ENCODE results near the gene FKBP4.

The FKBP4 gene

DNA sequence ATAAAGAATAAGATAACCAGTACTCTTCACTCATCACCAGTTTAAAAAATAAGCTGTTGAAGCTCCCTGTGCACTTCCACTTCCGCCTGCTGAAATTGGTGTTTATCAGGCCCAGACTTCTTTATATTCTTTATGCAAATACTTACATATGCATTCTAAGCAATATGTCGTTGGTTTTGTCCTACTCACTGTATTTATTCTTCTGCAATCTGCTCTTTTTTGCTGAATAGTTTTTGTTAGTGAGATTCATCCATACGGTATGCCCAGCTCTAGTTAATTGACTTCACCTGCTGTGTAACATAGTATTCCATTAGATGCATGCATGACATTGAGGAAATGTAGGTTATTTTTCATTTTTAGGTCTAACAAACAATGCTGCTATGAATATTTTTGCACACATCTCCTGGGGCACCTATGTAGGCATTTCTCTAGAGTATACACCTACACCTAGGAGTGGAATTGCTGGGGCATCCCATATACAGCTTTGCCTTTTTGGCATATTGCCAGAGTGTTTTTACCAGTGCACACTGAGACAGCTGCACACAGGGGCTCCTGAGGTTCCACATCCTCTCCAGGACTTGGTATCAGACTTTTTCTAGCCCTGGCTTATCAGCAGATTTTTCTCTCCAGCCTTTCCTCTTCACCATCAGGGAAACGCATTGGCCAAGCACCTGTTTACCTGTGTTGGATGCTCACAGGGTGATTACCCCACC lies 41.1 kb downstream of the FKBP4 start:
- H3K4me3 ChIP-seq (ENCODE audit: low read depth, low read length): no peak overlapping the region
- no peak for DNase-seq (ENCODE audit: low read depth)

DNA sequence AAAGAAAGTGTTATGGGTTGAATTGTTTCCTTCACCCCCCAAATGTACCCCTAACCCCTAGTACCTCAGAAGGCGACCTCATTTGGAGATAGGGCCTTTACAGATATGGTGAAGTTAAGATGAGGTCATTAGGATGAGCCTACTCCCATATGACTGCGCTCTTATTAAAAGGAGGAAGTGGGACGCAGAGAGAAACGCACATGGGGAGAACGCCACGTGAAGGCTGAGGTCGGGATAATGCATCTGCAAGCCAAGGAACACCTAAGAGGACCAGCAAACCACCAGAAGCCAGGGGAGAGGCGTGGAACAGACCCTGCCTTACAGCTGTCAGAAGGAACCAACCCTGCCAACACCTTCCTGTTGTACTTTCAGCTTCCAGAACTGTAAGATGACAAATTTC lies 41.8 kb downstream of the FKBP4 start:
- H3K4me3 ChIP-seq (ENCODE audit: low read depth, low read length): no peak overlapping the region
- DNase-seq (ENCODE audit: low read depth): no peak

DNA sequence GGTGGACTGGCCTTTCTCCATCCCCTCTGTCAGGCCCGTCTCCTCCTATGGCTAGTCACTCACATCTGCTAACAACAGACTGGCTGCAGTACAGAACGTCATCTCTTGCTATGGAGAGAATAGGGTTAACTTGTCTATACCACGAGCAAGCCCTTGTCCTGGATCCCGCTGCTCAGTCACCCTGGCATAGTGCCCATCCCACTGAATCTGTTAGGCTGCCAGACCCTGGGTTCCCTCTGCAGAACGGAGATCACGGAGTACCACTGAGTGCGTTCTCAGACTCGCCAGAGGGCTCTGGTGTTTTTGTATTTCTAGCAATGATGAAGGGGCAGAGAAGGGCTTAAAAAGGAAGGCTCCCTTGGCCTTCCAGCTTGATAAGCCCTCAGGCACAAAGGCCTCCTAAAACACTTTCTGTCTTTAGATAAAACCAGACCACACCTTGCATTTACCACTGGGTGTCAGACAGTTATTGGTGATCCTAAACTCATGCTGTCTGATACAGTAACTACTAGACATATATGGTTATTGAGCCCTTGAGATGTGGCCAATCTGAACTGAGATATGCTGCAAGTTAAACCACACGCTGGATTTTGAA lies 46.4 kb downstream of the FKBP4 start:
- H3K4me3 ChIP-seq (ENCODE audit: low read depth, low read length): no peak overlapping the region
- no peak for DNase-seq (ENCODE audit: low read depth)

DNA sequence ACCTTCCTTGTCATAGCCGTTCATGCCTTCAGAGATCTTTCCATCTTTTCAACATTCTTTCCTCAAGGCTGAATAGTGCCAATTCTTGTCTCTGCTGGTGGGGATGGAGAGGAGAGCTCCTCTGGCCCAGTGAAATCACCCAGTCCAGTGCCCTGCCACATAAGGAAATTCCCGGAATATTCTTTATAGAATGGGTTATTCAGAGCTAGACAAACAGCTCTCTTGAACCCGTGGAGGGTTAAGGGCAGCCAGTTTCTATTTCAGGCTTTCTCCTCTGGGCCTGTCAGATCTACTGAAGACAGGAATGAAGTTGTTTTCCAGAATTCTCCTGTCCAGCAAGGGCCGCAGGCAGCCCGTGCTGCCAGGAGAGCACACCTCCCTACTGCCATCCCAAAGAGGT lies 48.2 kb downstream of the FKBP4 start:
- no peak for DNase-seq (ENCODE audit: low read depth)
- H3K4me3 ChIP-seq (ENCODE audit: low read depth, low read length): no peak overlapping the region

DNA sequence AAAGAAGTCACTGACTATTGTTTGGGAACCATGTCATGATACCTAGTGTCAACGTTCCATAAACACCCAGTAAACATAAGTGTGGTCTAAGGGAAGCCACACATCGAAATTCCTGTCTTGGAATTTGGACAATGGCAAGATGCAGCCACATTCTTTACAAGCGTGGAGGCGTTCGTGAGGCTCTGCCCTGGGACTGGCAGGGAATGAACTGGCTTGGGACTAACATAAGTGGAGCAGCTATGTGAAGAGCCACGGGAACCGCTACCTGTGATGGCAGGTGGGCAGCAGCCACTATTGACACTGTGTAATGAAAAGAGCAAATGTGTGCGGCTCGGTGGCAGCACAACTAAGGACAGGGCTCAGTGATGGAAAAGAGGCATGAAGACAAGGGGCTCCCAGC lies 50.0 kb downstream of the FKBP4 start:
- DNase-seq (ENCODE audit: low read depth): no peak
- no peak overlapping the region for H3K4me3 ChIP-seq (ENCODE audit: low read depth, low read length)

DNA sequence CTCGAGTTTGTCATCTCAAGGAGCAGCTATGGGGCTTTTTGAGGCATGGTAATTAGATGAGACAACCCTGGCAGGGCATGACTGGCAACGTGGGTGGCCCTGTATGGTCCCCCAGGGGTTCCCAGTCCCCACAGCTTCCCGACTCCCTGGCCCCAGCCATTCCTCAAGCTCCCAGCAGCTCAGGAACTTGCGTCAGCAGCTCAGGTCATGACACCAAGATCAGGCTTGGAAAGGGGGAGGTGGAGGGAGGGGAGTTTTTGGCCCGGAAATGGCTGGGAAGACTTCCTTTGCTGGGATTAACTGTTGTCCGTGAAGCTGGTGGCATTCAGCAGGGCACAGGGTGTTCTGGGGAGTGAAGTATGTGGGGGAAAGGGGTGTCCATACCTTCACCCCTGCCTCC lies 50.5 kb downstream of the FKBP4 start:
- peak; percentile 72 for DNase-seq (ENCODE audit: low read depth)

DNA sequence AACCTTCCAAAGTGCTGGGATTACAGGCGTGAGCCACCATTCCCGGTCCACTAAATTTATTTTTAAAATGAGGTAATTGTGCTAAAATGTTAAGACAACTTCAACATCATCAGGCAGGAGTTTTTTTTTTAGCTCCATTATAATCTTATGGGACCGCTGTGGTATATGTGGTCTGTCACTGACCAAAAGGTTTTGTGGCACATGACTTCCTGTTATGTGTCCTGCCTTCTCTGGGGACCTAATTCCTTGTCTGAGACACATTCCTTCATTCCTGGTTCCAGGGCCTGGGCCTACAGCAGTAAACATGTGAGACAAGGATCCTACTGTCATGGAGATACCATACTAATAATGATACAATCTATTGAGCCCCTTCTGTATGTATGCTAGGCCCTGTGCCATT lies 57.2 kb downstream of the FKBP4 start:
- H3K4me3 ChIP-seq (ENCODE audit: low read depth, low read length): no peak overlapping the region
- no peak for DNase-seq (ENCODE audit: low read depth)

More for the DNA sequence above, 50.5 kb downstream of the FKBP4 start:
- no peak overlapping the region for H3K4me3 ChIP-seq (ENCODE audit: low read depth, low read length)

DNA sequence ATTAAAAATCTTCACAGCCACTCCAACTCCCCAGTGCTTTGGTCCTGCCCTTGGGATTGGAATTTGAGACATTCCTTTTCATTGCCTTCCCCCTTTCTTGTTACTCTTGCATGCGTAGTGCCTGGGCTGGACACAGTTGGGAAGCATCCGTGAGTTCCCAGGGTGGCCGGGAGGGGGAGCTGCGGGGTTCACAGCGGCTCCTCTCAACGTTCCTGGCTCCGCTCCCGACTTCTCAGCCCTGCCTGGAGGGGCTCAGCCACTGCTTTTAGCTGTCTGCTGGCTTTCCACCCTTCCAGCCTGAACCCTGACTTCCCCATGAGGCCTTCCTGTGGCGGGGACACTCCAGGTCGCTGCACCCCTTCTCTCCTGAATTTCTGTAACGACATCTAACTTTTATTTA lies 58.9 kb downstream of the FKBP4 start:
- H3K4me3 ChIP-seq (ENCODE audit: low read depth, low read length): no peak overlapping the region
- no peak for DNase-seq (ENCODE audit: low read depth)
